T-helper 1 cell (primary cell): ENCODE data around the gene CDK8.

Source experiments
- DNase-seq, 5 donors: peaks; one replicate each; pipeline ENCODE4 v3.0.0-alpha.2; 2012 to 2020

CDK8 gene

DNA sequence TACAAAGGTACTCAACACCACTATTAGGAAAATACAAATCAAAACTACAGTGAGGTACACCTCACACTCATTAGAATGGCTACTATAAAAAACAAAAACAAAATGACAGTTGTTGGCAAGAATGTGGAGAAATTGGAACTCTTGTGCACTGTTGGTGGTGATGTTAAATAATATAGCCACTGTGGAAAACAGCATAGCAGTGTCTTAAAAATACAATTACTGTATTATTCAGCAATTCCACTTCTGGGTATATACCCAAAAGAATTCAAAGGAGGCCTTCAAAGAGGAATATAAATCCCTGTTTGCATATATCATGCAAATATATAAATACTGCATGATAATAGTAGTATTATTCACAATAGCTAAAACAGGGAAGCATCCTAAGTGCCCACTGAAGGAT lies 66.8 kb downstream of the CDK8 start:
- no peak for DNase-seq

DNA sequence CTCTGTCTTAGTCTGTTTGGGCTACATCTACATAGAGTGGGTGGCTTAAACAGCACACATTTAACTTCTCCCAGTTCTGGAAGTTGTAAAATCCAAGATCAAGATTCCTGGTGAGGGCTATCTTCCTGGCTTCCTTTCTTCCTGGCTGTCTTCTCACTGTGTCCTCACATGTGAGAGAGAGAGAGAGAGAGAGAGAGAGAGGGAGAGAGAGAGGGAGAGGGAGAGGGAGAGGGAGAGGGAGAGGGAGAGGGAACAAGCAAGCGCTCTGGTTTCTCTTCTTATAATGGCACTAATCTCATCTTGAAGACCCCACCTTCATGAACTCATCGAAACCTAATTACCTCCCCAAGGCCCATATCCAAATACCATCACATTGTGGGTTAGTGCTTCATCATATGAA lies 69.2 kb downstream of the CDK8 start:
- DNase-seq, result no peak

DNA sequence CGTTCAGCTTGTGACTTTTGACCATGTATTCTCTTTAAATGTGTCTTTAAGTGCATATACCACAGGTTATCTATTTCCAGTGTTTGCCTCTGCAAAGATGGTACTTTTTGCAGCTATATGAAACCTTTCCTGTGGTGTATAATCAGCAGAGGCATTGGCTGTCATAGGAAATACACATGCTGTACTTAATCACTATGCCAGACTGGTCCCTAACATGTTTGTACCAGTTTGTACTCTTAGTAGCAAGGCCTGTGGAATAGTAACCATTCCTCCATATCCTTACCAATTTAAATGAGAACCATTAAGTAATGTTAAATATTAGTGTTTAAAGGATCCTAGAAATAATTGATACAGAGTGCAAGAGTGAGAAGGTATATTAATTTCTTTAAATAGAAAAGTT lies 69.8 kb downstream of the CDK8 start:
- DNase-seq, result no peak

DNA sequence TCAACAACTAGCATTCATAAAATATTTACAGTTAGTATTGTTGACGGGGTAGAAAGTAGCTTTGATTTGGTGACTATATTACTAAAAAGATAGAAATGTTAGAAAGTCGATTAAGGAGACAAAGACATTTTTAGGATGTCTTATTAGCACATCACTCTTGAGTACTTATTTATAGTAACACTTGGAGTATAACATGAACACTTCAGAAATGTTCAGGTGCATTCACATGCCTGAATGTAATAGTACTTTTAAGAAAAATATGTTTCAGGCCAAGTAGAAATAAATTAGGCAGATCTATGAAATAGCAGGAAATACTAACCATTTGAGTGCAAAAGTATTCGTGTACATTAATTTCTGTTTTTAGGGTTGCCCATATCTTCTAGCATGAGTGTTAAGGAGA lies 70.4 kb downstream of the CDK8 start:
- DNase-seq, result no peak

DNA sequence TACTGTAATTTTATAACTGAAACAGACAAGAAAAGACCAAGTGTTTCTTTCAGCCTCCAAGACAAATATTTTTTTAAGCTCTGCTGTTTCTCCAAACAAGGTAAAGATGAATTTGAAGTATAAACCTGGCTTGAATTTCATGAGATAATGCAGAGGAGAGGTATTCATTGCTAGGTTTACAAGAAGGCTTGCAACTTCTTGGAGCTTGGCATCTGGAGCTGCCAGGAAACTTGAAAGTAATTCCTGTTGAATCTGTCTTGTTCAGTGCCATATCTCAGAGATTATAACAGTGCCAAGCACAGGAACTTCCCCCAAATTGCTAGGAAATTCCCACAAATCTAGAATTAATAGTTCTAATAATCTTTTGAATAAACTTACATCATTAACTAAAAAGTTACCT lies 70.9 kb downstream of the CDK8 start:
- DNase-seq, result no peak

DNA sequence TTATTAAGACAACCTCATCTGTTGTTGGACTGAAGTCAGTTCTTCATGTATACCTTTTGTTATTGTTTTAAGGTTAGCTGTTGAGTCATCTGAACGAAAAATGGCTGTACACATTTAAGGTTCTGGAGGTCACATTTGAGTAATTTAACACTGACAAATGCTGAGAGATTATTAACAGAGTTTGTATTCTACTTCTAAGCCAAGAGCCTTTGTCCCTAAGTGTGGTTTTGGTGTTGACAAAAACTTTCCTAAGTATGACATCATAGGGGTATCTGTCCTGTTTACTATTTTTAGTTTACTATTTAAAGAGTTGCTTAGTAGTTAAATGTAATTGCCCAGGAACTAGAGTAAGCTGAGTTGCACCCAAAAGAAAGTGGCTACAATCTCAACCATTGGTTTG lies 71.9 kb downstream of the CDK8 start:
- no peak for DNase-seq

DNA sequence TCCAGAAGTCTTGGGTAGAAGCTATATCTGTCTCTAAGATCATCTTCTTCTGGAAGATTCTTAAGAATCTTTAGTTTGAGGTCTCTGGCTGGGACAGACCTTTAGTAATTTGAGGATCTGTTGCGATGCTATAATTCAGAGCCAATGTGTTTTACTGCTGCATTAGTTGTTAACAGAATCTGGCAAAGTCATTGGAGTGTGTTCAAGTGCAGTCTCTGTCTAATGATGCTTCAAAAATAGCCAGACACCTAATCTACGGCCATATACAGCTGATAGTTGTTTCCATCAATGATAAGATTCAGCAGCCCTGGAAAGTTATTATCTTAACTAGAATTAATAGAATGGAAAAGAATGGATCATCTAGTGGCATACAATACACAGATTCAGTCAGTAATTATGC lies 72.6 kb downstream of the CDK8 start:
- DNase-seq, result no peak

DNA sequence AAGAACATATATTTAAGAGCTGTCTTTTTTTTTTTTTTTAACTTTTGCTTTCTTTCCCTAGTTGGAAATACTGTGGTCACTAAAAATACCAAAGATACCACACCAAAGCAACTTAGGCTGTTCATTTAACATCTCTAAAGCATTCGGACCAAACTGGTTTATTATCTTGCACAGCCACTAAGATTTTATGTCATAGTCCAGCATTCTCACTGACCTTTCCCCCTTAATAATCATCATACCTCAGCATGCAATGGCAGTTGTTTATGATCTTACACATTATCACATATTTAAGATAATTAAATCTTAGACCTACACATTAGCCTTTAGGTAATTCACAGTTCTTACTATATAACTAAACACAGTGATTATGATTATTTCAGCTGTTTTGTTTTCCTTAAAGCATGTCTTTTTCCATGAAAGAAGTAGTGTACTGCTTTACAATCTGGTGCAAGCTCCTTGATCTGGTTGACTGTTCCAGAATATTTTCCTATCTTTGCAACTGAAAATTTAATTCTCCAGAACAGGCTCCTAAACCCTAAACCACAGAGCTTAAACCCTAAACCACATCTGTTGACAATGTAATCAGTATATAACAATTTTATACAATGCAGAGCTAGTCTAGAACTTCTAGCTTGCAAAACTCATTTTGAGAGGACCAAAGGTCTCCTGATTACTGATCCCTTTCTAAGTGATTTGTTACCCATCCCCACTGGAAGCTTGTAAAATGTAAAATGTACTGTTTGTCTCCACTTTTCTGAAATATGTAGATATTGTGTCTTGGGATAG lies 74.2 kb downstream of the CDK8 start:
- DNase-seq, result no peak

DNA sequence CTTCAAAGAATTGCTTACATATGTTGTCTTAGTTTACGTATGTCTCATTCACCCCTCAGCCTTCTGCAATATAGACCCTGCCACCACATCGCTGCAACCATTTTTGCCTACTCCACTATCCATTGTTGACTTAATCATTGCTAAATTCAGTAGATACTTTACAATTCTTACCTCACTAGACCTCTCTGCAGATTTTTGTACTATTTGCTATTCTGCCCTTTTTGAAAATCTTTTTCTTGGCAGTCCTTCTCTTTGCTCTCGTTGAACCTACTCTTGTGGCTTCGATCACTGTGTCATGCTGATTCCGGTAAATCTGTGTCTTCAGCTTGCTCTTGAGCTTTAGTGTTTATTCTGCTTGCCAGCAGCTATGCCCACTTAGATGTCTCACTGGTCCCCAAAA lies 81.2 kb downstream of the CDK8 start:
- no peak for DNase-seq

DNA sequence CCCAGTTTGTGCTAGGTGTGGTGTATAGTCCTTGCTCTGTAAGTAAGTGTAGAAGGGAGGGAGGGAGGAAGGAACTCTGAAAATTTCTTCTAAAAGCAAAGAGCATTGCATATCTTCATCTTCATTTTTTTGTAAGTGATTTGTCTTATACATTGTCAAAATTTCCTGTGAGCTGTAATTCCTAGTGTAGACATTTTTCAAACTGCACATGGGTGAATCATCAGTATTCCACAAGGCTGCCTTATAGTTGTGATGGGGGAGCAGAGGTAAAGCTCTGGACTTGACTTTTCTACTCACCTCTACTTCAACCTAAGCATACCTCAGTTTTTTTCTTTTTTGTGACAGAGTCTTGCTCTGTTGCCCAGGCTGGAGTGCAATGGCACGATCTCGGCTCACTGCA lies 86.9 kb downstream of the CDK8 start:
- no peak for DNase-seq

DNA sequence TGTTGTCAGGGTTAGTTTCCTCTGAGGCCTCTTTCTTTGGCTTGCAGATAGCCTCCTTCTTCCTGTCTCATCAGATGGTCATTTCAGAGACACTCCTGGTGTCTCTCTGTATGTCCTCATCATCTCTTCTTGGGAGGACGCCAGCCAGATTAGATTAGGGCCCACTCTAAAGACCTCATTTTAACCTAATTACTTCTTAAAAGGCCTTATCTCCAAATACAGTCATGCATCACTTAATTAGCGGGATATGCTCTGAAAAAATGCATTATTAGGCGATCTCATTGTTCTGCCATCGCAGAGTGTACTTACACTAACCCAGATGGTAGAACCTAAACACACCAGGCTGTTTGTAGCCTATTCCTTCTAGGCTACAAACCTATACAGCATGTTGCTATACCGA lies 89.0 kb downstream of the CDK8 start:
- DNase-seq, result no peak

DNA sequence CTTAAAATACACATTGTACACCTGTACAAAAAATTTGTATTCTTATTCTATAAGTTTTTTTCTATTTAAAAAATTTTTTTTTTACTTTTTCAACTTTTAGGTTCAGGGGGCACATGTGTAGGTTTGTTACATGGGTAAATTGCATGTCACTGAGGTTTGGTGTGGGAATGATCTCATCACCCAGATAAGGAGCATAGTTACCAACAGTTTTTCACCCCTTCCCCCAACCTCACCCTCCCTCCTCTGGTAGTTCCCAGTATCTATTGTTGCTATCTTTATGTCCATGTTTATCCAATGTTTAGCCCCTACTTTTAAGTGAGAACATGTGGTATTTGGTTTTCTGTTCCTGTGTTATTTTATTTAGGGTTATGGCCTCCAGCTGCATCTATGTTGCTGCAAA lies 89.9 kb downstream of the CDK8 start:
- DNase-seq, result no peak

DNA sequence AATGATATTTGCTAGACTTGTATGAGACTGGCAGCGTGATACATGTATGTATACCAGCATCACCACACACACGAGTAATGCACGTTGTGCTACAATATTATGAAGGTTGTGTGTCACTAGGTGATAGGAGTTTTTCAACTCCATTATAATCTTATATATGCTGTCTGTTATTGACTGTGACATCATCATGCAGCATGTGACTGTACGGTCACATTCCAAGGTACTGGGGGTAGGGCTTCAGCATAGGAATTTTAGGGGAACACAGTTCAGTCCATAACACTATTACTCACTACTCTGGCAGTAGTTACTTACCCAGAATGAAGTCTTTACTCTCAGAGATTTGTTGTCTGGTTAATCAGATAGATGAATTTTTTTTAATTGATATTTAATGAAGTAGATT lies 91.1 kb downstream of the CDK8 start:
- DNase-seq, result no peak

DNA sequence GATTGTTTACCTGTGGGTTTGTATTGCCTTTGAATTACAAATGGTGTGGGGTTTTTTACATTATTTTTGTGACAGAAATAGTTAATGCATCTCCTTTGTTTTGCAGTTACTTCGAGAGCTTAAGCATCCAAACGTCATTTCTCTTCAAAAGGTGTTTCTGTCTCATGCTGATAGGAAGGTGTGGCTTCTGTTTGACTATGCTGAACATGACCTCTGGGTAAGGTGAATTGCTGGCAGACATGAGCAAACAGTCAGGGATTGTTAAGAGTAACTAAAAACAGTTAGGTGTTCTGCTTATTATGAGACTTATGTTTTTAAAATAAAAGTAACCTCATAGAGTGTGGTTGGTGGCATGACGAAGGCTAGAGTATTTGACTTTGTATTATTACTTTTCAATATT lies 95.0 kb downstream of the CDK8 start:
- DNase-seq, result no peak

DNA sequence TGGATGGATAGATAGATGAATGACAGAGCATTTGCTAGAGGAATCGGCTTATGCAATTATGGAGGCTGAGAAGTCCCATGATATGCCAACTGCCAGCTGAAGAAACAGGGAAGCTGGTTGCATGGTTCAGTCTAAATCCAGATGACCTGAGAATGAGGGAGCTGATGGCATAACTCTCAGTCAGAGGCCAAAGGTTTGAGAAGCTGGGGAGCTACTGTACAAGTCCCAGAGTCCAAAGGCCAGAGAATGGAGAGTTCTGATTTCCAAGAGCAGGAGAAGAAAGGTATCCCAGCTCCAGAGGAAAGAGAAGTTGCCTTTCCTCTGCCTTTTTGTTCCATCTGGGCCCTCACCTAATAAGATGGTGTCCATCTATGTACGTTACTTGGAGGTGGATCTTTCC lies 108.3 kb downstream of the CDK8 start:
- no peak for DNase-seq

DNA sequence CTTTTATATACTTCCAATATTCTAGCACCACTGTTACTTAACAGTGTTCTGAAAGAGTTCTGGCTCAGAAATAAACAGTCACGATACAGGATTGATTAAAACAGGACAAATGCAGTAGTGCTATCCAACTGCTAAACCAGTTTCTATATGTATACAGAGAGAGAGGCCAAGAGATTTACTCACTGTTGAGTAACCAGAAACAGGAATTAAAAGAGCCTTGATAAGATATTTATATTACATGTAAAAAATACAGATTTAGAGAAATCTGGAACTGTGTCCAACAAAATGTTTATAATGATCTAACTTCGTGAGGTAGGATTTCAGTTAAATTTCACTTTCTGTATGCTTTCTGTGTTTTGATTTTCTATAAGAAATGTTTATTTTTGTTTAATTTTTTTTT lies 116.6 kb downstream of the CDK8 start:
- DNase-seq, result no peak

DNA sequence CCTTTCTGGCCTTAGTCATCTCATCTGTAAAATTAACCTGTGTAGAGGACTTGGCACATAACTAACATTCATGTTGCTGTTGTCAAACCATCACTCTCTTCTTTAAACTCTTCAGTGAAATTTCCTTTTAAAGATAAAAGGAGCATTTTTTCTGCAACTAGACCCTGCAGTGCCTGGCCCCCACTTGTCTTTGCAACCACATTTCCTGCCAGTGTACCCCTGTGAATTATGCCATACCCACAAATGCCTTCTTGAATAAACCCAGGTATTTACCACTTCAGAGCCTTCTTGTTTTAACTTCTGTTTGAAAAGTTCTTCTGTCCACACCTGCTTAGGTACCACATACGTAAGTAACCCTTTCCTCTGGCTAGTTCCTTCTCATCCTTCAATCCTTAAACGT lies 118.8 kb downstream of the CDK8 start:
- DNase-seq, result no peak

DNA sequence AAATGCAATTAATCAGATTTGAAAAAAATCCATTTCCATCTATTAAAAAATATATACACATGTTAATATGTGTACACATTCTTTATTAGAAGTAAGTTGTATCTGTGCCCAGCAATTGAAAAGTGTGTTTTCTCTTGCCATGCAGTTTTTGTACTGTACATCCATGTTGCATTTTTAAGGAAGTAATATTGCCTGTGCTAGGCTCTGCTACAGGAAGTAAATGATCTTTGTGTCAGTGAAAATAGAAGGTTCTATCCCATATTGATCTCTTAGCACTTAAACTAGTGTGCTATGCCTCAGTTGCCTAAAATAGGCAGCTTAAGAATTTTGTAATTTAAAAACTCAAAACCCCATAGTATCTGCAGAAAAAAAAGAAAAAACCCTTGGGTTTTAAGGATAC lies 122.5 kb downstream of the CDK8 start:
- DNase-seq, result no peak

DNA sequence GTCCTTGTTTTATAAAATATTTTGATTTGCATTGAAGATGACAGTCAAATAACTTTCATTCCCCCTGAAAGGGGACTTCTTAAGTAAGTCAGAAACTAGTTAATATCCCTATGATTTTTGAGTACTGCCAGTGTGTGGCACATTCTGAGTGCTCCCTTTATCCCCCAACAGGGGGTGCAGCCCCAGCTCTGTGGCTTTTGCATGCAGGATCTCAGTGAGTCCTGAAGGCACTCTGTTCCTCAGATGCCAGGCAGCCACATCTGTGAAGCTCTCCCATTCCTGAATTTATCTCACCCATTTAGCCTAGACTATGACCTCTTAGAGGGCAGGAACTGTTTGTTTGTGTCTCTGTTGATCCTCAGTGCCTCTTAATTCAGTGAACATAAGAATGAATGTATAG lies 123.1 kb downstream of the CDK8 start:
- DNase-seq, result no peak

DNA sequence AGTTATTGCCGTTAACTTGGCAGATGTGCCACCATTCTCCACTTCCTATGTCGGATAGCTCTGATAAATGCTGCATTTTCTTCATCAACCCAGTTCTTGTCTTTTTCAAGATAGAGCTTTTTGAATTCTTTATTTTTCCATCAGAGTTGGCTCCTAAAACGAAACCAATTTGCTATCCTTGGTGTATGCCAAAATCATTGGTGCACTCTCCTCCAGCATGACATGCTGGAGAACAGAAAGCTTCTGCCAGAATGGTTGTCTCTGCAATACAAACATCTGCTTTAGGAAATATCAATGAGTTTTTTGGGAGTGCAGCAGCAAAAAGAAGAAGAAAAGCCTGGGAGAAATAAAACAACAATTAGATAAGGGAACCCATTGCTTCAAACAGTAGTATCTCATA lies 124.2 kb downstream of the CDK8 start:
- DNase-seq, result no peak

DNA sequence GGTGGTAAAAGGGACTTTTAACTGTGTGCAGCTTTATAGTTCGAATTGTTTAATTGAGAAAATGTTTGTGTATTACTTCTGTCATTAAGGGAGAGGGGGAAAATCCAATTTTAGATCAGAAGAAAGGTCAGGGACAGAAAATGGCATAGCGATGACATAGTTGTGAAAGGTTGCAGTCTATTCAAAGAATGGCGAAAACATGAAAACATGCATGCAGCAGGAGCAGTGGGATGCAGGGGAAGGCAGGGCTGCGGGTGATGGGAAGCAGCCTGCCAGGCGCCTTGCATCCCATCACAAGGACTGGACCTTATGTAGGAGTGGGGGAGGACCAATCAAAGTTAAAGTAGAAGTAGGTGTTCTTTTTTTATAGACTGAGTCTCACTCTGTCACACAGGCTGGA lies 125.9 kb downstream of the CDK8 start:
- DNase-seq, result no peak

DNA sequence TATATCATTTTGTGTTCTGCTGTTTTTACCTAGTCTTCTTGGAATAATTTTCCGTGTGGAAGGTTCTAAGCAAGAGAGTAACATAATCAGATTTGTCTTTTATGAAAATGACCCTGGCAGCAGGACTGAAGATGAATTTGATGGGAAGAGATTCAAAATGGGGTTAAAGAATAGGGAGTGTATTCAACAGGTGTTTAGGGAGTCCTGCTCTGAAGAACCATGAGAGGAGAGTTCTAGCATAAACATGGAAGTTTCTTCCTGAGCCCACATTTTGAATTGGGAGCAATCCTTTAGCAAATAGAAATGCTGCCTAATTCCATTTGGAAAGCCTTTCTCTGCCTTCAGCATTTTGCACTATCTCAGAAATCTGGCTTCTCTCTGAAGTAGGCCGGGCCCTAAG lies 127.0 kb downstream of the CDK8 start:
- DNase-seq, result no peak

DNA sequence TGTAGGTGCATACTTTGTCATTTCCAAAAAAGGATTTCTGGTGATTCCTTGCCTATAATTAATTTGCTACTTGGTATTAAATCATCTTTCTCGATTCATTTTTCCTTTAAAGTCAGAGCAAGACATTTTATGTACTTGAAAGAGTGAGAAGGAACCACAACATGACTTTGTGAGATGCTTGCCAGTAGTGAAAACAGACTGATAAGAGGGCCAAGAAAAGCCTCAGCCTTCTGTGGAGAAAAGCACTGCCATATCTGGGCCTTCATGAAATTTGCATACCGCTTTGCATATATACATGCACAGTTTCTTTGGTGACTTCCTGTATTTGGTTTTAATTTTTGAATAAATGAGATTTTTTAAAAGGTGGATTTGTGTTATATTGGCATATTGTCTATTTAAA lies 128.4 kb downstream of the CDK8 start:
- DNase-seq, result no peak

DNA sequence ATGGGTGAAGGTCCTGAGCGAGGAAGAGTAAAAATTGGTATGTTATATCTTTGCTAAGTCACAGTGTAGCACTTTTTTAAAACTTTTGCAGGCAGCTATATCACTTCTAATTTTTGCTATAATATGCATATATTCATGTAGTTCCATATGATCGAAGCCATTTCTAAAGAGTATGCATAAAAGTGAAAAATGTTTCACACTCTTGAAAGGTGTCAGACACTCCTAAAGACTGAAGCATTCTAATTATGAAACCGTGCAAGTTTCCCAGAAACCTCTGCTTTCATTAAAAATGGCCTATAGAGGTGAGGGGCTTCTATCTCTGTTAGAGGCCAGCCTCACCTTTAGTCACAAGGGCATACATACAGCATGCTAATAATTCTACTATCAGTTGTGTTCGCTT lies 128.9 kb downstream of the CDK8 start:
- no peak for DNase-seq

DNA sequence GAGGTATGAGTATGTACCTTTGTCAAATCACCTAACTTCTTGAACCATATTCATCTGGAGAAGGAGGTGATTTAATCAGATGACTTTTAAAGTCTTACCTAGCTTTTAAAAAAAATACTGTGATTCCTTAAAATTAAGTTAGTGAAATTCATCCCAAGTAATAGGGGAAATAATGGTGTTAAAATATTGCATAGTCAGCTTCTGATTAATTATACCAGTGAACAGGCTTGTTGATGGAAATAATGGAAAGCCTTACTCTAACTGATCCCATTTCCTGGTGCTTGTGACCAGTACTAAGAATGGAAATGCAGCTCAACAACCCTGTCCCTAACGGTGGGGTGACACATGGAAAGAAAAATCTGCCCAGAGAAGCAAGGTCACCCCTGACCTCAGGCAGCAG lies 130.7 kb downstream of the CDK8 start:
- no peak for DNase-seq

DNA sequence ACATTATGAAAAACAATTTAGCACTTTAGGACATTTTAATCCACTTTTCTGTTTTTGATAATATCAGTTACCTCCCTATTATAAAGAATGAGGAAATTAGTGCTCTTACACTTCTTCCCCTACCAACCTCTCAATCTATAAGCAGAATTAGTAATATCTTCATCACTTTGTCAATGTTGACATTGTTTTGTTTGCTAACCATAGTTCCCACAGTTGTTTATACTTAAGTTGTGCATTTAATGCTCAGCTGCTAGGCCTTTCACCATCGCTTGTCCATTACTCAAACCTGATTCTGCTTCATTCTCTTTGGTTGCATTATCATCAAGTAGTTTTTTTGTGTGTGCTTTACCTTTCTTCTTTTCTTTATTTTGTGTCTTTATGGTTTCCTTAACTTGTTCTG lies 132.1 kb downstream of the CDK8 start:
- DNase-seq, result no peak
